Loucy (cell line): ENCODE results near the gene RTCA.

Source experiments
- CTCF ChIP-seq: fragments of 200-600 bp; sonication (generic); conservative IDR thresholded peaks from 2 replicates; pipeline ENCODE4 v1.5.1; 2014; ENCODE audit warnings: mild to moderate bottlenecking, antibody characterized with exemption, low read length
- EZH2phosphoT487 ChIP-seq: fragments of 200-600 bp; IDR thresholded peaks from 2 replicates; pipeline ENCODE4 v1.6.1; 2018; ENCODE audit warnings: antibody characterized with exemption, mild to moderate bottlenecking, moderate library complexity, borderline replicate concordance

- TF ChIP-seq CTCF, result no peak
- no peak for TF ChIP-seq EZH2phosphoT487
These were observed 11.8 kb downstream of the RTCA start for GRCh38 chr1:100277866-100278265.
